ENCODE measurements around the gene PPP6R2. TPM values are rescaled to one million over a fixed set of nuclear protein-coding genes. Genes with fewer than 3 reads are reported as not detected.
A peak's percentile ranks its signal among the peaks of the same experiment; 100 is the strongest.

The PPP6R2 gene
- total and polyA plus RNA-seq, 9 of the 15 experiments (the other 6 are each of a cell fraction or from before 2014, with no cell fraction given): 0.32 to 39.8 (median 21.4) TPM

- no peak for FAIRE-seq
- Histone ChIP-seq H3K9me1 (ENCODE audit: control insufficient read depth, insufficient read depth, low read length) (no peaks in the 10 kb centered on the region), H3K79me2 (ENCODE audit: control insufficient read depth, insufficient read depth, low read length) (peaks cover 30% of the 10 kb centered on the region; the same call in 2 of the 3 replicates), H3K4me2 (ENCODE audit: insufficient read depth, low read length) (no peak overlapping the region), H3K4me3 (no peak overlapping the region), H4K20me1 (replicated peaks; ENCODE audit: control insufficient read depth, insufficient read depth, low read length) (no peaks in the 10 kb centered on the region), H3K36me3 (ENCODE audit: control insufficient read depth, insufficient read depth, low read length) (no peaks in the 10 kb centered on the region; the same call in 2 of the 3 replicates), H3K4me1 (replicated peaks in 1 of 2; ENCODE audit: control insufficient read depth in 2 of 2, insufficient read depth in 2 of 2, low read length in 2 of 2) (peaks cover 0 to 64% of the 10 kb centered on the region in 2 experiments; a peak in 2 of 5 replicates), H3K27me3 (ENCODE audit: control insufficient read depth in 2 of 2, insufficient read depth in 2 of 2, low read length in 2 of 2) (no peaks in the 10 kb centered on the region), H3K9me3 (replicated peaks; ENCODE audit: control insufficient read depth, insufficient read depth, low read depth, low read length) (no peaks in the 10 kb centered on the region), H3K9ac (ENCODE audit: insufficient read depth in 1 of 2, low read depth in 2 of 2, low read length in 2 of 2) (peak overlapping the region in 1 of 2 experiments; percentile 58; a peak in 2 of 4 replicates), H2AFZ (ENCODE audit: low read depth, low read length) (no peak overlapping the region), H3K27ac (ENCODE audit: extremely low read depth, low read depth, low read length) (no peak overlapping the region)
- intact Hi-C loops (cut with micrococcal nuclease) (no loop called here), in situ Hi-C loops (cut with MboI) (no loop called here)
- CTCF ChIA-PET (ENCODE audit: low intra/inter-chr PET ratio): no interaction called here
- WGBS (ENCODE audit: insufficient coverage, low coverage, missing lambda C conversion rate): 86% methylated on average over 11 of the region's 20 CpGs
- BruUV-seq (replicated peaks): no TSS peak
- POLR2A ChIA-PET: no interaction called here
- DNase-seq (ENCODE audit: extremely low read depth in 1 of 4, low spot score in 3 of 4): no peak
- TF ChIP-seq ZBTB40 (IDR thresholded peaks at IDR 0.05) (no peak), ZBTB40 (CRISPR knock-in tag; IDR thresholded peaks at IDR 0.05) (no peak), DNMT1 (IDR thresholded peaks at IDR 0.05) (no peak), SP2 (IDR thresholded peaks at IDR 0.05; ENCODE audit: extremely low read depth, low read depth, low read length, poor library complexity, severe bottlenecking) (no peak), CAMTA2 (CRISPR knock-in tag; conservative IDR thresholded peaks at IDR 0.05) (no peak), MTF1 (CRISPR knock-in tag; IDR thresholded peaks at IDR 0.05; ENCODE audit: borderline replicate concordance) (no peak), BRD9 (IDR thresholded peaks at IDR 0.05; ENCODE audit: low read depth, partially characterized antibody) (no peak), PATZ1 (CRISPR knock-in tag; IDR thresholded peaks at IDR 0.05; ENCODE audit: borderline replicate concordance) (no peak), ZC3H8 (IDR thresholded peaks at IDR 0.05) (no peak), KLF1 (tag; IDR thresholded peaks at IDR 0.05) (no peak), RNF2 (IDR thresholded peaks at IDR 0.05) (no peak)
- ATAC-seq: no peak
Observed at GRCh38 chr22:50297510-50298265, 45.4 kb upstream of the PPP6R2 start.
